Mucosa of stomach (tissue), 1 donor: Measurements from ENCODE around the gene PRG3.
A peak's percentile ranks its signal among the peaks of the same experiment; 100 is the strongest.
"Not testable (repeated sequence)": the region's sequence is repeated elsewhere in the genome, so short reads cannot be mapped to it uniquely, and the experiment has no call there.

Source experiments
- H3K27me3 ChIP-seq: one replicate; pipeline ENCODE4 v1.7.0; 2013; ENCODE audit warnings: mild to moderate bottlenecking, low read length; ENCODE audit not compliant: control insufficient read depth, insufficient read depth
- H3K36me3 ChIP-seq: one replicate; pipeline ENCODE4 v1.7.0; 2013; ENCODE audit warnings: low read length; ENCODE audit not compliant: control insufficient read depth, insufficient read depth
- H3K4me1 ChIP-seq: one replicate; pipeline ENCODE4 v1.7.0; 2013; ENCODE audit warnings: mild to moderate bottlenecking, low read length; ENCODE audit not compliant: control insufficient read depth, insufficient read depth
- H3K4me3 ChIP-seq: one replicate; pipeline ENCODE4 v1.7.0; 2013; ENCODE audit warnings: low read length
- H3K9ac ChIP-seq: one replicate; pipeline ENCODE4 v1.7.0; 2013; ENCODE audit warnings: mild to moderate bottlenecking, low read length, moderate library complexity
- H3K9me3 ChIP-seq: one replicate; pipeline ENCODE4 v1.7.0; 2013; ENCODE audit warnings: mild to moderate bottlenecking, low read length, moderate library complexity; ENCODE audit not compliant: control insufficient read depth
- donor health status: Pancreatic carcinoma.

The PRG3 gene

GRCh38 chr11:57336856-57337255, 44.1 kb downstream of the PRG3 start:
- H3K9ac ChIP-seq, H3K27me3 ChIP-seq, H3K9me3 ChIP-seq, H3K4me3 ChIP-seq, H3K4me1 ChIP-seq, H3K36me3 ChIP-seq: not testable (repeated sequence)

- Histone ChIP-seq H3K27me3 (no peaks in the 10 kb centered on the region), H3K4me1 (peaks cover 4% of the 10 kb centered on the region), H3K4me3 (peak overlapping the region; percentile 0), H3K9me3 (no peaks in the 10 kb centered on the region), H3K36me3 (no peaks in the 10 kb centered on the region), H3K9ac (peak overlapping the region; percentile 59)
Measured at GRCh38 chr11:57336111-57336666, 44.8 kb downstream of the PRG3 start.

GRCh38 chr11:57335343-57336110, 45.4 kb downstream of the PRG3 start, which contains the start of gene SSRP1:
Gene SSRP1, minus strand, starts transcription at chr11:57335892. Its CDS starts 771 bp downstream, at chr11:57335121.
- Histone ChIP-seq H3K36me3 (no peaks in the 10 kb centered on the region), H3K27me3 (no peaks in the 10 kb centered on the region), H3K4me1 (peaks cover 4% of the 10 kb centered on the region), H3K9me3 (no peaks in the 10 kb centered on the region), H3K9ac (peak within 1 kb of the TSS; percentile 59), H3K4me3 (peak within 1 kb of the TSS; percentile 49)

DNA sequence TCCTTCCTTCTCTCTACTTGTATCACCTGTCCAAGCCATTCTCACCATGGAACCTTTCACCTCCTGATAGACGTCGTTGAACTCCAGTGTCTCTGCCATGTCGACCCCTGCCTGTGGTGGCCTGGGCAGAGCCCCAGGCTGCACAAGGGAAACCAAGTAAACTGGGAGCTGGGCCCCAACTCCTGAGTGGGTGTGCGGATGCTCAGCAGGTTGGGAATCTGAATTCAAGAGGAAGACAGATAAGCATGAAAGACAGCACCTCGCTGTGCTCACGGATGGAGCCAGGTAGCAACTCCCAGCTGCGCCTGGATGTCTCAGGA, 46.0 kb downstream of the PRG3 start:
- Histone ChIP-seq H3K9me3 (no peaks in the 10 kb centered on the region), H3K27me3 (no peaks in the 10 kb centered on the region), H3K36me3 (peaks cover 5% of the 10 kb centered on the region), H3K9ac (peak overlapping the region; percentile 59), H3K4me1 (peaks cover 4% of the 10 kb centered on the region), H3K4me3 (peak overlapping the region; percentile 49)

DNA sequence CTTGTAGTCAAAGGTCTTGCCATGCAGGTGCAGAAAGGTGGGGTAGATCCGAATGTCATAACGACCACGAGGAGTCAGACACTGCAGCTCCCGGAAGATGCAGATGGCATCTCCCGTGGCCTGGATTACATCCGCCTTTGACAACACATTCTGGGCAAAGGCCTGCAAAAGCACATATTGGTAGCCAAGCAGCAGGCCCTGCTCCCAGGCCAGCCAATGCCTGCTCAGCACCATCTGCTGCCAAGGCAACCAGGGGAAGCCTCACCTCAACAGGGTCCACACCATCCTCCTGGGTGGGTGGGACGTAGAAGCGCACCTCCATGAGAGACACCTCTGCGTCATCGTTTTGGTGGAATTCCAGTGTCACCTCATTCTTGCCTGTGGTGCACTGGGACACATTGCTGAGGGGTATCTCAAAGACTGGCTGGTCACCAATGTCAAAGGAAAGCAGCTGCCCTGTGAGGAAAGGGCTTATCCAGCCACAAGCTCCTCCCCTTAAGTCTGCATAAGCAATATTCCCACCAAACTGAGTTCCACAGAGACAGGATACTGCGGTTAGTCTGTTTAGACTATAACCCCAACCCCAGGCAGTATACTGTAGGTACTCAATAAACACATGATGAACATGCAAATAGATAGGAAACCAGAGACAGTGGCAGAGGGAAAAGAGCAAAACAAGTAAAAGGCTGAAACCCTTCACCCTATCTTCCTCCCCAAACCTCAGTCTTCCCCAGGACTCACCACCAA, 48.1 kb downstream of the PRG3 start:
- Histone ChIP-seq H3K36me3 (peaks cover 10% of the 10 kb centered on the region), H3K9ac (no peak overlapping the region), H3K4me3 (no peak overlapping the region), H3K27me3 (no peaks in the 10 kb centered on the region), H3K4me1 (peaks cover 4% of the 10 kb centered on the region), H3K9me3 (no peaks in the 10 kb centered on the region)

- no peaks in the 10 kb centered on the region for H3K27me3 ChIP-seq
- peaks cover 4% of the 10 kb centered on the region for H3K4me1 ChIP-seq
- H3K4me3 ChIP-seq = no peak overlapping the region
- H3K9ac ChIP-seq = no peak overlapping the region
- peaks cover 10% of the 10 kb centered on the region for H3K36me3 ChIP-seq
- no peaks in the 10 kb centered on the region for H3K9me3 ChIP-seq
Measured at GRCh38 chr11:57331720-57332119, 49.2 kb downstream of the PRG3 start.

- H3K4me3 ChIP-seq = no peak overlapping the region
- H3K9me3 ChIP-seq = no peaks in the 10 kb centered on the region
- H3K27me3 ChIP-seq = no peaks in the 10 kb centered on the region
- H3K4me1 ChIP-seq = peaks cover 20% of the 10 kb centered on the region
- H3K9ac ChIP-seq = no peak overlapping the region
- peaks cover 10% of the 10 kb centered on the region for H3K36me3 ChIP-seq
Measured at GRCh38 chr11:57330029-57330428, 50.9 kb downstream of the PRG3 start.

GRCh38 chr11:57327721-57328120, 53.2 kb downstream of the PRG3 start:
- H3K36me3 ChIP-seq = peaks cover 10% of the 10 kb centered on the region
- H3K4me1 ChIP-seq = peaks cover 25% of the 10 kb centered on the region
- H3K9ac ChIP-seq = no peak overlapping the region
- H3K9me3 ChIP-seq = no peaks in the 10 kb centered on the region
- no peak overlapping the region for H3K4me3 ChIP-seq
- no peaks in the 10 kb centered on the region for H3K27me3 ChIP-seq
